GM21576 (cell line): ENCODE results near the gene NEIL3.

Experiments
- ATAC-seq: cut with Tn5 transposase; IDR thresholded peaks from one replicate; pipeline ENCODE4 v1.9.1; 2021; ENCODE audit warnings: mild to moderate bottlenecking, moderate library complexity; ENCODE audit not compliant: unreplicated experiment

NEIL3 gene, protein sequence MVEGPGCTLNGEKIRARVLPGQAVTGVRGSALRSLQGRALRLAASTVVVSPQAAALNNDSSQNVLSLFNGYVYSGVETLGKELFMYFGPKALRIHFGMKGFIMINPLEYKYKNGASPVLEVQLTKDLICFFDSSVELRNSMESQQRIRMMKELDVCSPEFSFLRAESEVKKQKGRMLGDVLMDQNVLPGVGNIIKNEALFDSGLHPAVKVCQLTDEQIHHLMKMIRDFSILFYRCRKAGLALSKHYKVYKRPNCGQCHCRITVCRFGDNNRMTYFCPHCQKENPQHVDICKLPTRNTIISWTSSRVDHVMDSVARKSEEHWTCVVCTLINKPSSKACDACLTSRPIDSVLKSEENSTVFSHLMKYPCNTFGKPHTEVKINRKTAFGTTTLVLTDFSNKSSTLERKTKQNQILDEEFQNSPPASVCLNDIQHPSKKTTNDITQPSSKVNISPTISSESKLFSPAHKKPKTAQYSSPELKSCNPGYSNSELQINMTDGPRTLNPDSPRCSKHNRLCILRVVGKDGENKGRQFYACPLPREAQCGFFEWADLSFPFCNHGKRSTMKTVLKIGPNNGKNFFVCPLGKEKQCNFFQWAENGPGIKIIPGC

DNA sequence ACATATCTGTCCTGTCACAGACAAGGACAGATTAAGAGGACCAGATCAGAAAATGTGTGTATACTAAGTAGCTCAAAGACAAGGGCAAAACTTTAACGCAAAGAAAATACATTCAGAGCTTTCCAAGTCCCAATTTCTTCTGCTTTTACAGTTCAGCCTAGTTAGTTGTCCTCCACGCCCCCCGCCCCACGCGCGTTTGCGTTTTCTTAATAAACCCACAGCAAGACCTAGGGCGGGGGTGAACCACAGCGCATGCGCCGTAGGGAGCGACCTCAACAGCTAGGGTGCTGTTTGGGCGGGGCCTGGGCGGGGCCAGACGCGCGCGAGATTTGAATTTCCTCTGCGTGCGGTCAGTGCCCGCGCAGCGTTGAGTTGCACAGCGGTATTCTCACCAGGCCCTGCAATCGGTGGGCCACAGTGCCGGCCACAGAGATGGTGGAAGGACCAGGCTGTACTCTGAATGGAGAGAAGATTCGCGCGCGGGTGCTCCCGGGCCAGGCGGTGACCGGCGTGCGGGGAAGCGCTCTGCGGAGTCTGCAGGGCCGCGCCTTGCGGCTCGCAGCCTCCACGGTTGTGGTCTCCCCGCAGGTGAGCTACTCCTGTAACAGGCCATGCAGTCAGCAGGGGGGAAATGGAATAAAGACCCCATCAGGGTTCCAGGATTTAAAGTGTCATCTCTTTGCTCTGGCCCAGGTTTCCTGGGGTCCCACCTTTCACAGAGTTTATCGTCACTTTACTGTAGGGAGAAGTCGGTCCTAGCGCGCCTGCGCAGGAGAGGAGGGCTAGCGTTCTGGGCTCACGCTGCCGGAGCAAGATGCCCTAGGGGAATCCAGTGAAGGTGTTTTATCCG lies at the start of gene NEIL3:
Gene NEIL3, plus strand, starts transcription at position 353 of the 850 bp plus-strand sequence. Its CDS starts 80 bp downstream, at position 433.
- ATAC-seq = peak; percentile 86

DNA sequence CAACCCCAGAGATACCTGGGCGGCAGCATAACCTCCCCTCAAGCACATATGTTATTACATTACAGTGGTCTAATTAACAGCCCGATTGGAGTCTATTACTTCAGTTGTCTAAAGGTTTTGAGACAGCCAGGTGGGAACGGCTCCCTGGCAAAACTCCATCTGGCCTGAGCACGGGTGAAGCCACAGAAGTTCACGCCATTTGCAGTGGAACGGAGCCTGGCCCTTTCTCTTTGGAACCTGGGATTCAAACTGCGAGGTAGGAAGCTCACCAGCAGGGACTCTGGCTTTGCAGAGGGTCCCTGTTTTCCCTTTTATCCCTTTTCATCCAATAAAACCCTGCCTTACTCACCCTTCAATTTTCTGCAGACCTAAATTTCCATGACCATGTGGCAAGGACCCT lies 45.9 kb upstream of the NEIL3 start:
- no peak for ATAC-seq

DNA sequence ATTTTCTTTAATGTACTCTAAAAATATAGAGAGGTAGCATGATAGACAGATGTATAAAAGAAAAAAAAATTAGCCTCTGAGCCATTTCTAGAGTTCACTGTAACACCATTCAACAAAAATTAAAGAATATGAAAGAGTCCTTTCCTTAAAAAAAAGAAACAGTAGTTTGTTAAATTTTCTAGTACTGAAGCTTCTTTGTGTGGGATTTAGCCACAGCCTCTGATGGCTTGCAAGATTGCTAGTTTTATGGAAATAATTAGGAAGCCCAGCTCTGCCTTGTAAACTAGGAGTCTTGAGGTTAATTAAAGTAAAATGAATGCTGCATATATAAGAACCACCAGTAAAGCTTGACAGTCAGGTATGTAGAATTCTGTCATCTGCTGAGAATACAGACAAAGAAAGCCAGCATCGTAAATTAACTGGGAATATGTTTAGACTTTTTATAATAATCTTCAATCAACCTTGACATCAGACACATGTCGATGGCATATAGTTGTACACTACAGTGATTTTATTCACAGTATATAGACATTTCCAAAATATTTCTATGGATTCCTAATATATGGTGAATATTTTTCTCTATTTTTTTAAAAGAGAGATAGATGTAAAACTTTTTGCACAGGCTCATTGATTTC lies 44.8 kb upstream of the NEIL3 start:
- no peak for ATAC-seq

DNA sequence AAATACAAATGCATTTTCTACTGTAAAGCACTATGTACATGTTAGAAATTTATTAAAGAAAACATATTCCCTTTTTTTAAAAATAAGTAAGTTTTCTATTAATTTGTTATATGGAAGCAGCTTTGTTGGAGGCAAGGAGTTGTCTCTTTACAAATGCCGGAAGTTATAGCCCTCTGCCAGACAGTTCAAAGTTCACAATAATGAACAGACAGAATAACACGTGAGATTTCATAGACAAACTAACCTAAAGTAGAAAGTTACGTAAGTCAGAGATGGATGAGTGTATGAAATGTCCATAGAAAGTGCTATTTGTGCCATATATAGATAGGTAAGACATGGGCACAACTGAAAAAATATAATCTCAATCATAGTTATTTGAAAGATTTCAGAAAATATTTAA lies 43.9 kb upstream of the NEIL3 start:
- no peak for ATAC-seq

DNA sequence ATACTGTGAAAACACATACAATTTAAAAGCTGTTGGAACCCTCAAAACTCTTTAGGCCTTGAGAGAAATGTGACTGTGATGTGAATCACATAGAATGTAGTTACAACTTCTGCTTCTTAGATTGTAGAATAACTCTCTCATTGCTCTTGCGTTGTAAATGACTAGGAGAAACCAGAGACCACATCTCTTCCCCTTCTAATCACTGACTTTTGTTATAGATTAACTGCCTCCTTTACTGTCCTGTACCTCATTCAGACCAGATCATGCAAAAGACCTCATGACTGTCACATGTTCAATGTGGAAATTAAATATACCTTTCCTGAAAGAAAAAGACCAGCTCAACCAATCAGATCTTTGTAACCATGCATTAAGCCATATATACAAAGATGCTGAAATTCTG lies 43.2 kb upstream of the NEIL3 start:
- ATAC-seq = peak; percentile 88

DNA sequence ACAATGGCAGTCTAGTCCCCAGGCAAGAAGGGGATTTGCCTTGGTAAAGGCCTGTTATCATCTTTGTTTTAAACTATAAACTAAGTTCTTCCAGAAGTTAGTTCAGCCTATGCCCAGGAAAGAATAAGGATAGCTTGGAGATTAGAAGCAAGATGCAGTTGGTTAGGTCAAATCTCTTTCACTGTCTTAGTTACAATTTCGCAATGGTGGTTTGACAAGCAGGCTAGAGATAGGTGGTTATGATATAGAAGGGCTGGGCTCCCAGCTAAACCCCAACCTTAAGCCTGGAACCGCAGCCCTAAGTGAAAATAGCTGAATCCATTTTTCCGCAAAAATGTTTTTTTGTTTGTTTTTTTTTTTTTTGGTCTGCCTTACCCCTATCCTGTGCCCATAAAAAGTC lies 41.8 kb upstream of the NEIL3 start:
- no peak for ATAC-seq

DNA sequence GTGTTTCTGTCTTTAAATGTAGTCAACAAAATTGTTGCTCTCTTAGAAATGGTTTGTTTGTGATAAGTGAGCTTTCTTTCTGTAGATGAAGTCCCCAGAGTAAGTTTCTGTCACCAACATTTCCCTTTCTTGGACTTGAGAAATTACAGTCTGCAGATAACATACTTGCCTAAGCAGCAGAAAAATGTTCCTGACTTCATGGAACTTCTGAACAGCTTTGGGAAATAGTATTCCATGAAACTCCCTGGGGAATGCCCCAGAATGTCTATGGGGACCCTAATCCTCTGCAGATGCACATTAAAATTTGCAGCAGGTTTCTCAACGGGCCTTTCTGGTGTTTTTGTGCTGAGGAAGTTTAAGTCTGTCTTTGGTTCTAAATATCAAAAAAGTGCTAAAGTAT lies 38.6 kb upstream of the NEIL3 start:
- ATAC-seq = no peak

DNA sequence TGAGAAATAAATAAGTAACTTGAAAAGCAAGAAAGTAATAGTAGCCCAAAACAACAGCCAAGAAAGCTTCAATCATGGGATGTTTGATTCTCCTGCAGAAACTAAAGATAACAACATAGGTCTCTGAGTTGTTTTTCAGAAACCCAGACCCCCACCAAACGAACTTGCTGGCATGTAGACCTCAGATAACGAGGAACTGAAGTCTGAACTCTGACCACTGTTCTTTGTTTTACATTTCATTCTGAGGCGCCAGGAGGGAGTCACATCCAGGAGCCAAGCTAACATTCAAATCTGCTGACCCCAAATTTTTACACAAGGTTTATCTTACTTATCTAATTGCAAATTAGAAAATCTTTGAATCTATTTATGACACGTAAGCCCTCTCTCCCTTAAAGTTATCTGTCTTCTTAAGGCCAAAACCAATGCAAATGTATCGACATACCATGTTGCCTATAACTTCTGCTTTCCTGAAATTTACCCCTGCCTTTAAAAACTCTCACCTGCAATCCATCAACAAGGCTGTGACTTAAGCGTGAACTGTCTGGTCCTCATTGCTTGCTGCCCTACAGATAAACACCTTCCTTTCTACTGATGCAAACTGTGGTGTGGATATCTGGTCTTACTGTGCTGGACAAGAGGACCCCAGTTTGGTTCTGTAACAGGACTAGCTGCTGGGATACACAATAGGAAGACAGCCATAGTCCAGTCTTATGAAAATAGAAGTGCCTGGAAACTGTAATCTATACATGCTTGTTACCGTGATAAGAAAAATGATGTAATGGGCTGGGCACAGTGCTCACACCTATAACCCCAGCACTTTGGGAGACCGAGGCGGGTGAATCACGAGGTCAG lies 37.5 kb upstream of the NEIL3 start:
- ATAC-seq = no peak

DNA sequence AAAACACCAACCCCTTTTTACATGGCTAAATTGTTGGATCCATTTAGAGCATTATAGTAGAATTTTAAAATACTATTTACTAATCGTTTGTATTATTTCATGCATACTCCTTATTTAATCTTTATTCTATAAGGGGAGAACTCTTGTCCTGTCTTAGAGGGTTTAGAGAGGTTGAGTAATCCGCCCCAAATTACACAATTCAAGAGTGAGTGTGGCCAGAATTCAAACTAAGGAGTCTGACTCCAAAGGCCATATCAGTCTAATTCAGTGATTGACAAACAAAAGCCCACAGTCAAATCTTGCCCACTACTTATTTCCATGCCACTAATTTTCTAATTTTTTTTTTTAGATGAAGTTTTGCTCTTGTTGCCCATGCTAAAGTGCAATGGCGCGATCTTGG lies 33.7 kb upstream of the NEIL3 start:
- ATAC-seq = no peak

DNA sequence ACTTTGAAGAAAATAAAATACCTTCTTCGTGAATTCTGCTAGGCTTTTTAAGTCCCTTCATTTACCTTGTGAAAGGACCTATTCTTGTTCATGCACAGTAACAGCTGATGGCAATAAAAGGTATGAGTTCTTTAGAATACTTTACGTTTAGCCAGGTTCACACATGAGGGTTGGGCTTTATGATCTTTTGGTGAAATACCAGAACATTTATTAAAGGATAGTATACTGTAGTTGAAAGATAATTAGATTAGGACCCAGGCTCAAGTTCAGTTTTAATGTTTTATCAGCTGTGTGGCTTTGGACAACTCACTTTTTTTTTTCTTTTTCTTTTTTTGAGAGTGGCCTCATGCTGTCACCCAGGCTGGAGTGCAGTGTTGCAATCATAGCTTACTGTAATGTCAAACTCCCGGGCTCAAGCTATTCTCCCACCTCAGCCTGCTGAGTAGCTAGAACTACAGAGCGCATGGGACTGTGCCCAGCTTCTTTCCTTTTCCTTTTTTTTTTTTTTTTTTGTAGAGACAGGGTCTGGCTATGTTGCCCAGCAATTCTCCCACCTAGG lies 28.2 kb upstream of the NEIL3 start:
- no peak for ATAC-seq

DNA sequence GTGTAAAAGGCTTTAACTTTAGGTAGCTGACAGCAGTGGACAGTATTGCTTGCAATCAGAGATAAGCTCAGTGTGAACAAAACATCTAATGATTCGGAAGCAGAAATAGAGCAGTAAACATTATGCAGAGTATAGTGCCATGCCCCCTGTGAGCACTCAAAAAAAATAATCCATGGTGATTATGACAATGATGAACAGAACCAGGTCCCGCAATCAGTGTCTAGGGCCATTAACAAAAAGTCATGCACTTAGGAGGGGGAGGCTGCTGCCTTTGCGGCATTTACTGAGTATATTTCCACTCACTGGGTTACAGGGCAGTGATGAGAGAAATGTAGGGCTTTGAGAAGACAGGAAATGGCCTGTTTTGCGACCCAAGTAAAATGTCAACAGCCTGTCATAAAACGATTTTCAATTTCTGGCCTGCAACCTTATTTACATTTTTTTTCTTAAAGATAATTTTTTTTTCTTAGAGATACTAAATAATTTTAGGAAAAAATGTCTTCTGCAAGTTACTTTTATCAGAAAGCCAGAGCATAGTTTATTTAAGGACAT lies 27.3 kb upstream of the NEIL3 start:
- ATAC-seq = no peak

DNA sequence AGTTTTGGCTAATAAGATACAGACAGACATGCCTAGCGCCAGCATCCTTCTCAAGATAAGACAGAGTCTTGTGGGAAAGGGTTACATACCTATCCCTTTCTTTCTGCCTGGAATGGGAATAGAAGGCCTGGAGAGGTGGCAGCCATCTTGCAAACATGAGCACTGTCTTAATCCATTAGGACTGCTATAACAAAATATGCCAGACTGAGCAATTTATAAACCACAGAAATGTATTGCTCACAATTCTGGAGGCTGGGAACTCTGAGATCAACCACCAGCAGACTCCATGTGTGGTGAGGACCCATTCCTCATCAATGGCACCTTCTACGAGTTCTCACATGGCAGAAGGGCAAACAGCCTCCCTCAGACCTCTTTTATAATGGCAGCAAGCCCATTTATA lies 26.5 kb upstream of the NEIL3 start:
- ATAC-seq = no peak

DNA sequence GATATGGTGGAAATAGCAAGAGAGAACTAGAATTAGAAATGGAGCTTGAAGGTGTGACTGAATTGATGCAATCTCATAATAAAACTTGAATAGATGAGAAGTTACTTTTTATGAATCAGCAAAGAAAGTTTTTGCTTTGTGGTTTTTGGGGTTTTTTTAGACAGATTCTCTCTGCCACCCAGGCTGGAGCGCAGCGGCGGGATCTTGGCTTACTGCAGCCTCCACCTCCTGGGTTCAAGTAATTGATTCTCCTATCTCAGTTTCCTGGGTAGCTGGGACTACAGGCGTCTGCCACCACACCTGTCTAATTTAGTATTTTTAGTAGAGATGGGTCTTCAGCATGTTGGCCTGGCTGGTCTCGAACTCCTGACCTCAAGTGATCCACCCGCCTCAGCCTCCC lies 23.7 kb upstream of the NEIL3 start:
- ATAC-seq = no peak

DNA sequence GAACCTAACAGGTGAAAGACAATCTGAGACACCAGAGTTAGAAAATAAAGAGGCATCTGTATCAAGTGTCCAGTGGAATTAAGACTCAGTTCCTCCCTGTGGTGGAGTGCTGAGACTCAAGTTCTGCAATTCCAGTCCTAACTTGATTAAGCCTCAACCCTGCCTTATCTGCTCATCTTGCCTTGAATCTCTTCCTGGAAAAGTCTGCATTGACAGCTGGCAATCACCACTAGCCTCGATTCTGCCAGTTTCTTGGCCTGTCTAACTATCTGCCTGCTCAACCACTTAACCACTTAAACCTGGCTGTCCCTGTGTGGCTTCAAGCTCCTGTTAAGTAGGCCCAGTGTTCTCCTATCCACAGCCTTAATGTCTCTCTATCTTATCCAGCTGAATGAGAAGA lies 22.4 kb upstream of the NEIL3 start:
- no peak for ATAC-seq

DNA sequence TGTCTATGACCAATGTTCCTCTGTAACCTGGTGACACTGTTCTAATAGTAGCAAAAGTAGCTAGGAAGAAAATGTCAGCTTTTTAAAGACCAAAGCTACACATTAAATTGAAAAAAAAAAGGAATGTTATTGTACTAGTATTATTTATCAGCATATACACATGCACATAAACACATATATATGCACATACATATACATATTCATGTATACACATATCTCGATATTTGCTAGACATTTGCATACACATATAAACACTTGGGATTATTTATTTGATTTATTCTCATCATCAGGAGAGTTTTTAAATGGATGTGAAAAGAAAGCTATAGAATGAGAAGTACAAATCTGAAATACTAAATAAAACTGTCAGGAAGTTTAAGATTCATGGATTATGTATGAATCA lies 21.3 kb upstream of the NEIL3 start:
- ATAC-seq = no peak

DNA sequence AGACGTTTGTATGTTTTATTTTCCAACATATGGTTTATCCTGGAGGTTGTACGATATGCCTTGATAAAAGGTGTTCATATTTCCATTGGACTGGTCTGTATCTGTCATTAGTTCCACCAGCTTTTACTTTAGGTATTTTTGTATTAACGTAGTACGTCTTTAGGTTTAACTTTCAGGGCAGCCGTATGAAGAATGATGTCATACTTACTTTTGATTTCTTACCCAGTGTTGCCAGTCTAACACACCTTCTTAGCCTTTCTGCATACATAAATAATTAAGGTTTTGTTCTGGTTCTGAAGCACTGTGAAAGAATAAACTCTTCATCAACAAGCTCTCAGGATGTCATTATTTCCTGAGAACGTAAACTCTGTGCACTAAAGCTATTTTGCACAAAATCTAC lies 18.9 kb upstream of the NEIL3 start:
- ATAC-seq = no peak

DNA sequence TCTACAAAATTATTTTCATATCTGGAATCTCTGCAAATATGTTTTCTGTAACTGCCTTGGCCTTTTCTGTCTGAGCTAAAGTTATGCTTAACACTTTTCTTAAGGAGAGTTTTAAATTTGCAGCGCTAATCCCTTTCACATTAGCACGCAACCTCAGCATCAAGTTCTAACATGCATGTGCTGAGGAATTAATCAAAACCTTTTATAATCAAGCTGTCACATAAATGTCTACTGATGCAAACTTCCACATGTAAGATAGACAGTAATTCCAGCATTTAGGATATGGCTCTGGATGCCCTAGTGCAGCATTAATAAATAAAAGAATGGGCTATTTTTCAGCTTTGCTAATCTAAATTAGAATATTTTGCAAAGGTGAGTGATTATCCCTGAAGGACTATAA lies 17.5 kb upstream of the NEIL3 start:
- no peak for ATAC-seq

DNA sequence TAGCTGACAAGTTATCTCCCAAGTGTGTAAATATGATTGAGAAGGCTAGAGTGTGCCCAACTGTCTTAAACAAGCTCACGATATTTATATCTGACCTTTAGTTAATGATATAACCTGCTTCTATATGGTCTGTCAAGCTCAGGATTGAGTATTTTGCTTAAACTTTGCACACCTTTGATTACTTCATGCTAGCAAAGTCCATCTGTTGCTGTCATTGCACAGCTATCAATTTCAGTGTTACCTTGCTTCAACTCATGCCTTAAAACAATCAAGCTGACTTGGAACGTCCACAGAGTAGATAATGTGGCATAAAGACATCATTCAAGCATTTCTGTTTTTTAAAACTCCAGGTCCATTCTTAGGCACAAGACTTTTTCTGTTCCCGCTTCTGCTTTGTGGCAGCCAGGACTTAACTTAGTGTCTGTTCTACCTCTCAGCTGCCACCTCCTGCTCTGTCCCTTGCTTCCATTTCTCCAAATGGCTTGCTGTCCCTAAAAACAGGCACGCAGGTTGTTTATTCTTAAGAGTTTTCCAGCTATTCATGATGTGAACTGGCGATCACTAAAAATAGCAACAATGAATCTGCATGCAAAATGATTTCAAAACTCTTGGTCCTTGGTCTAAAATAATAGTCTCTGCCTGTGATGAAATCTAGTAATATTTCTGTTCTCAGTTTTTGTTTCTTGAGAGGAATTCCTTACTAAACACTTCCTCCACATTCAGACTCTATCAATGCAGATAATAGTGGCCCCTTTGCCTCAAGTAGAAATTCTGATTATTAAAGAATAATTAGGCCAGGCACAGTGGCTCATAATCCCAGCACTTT lies 16.3 kb upstream of the NEIL3 start:
- no peak for ATAC-seq
